SK-N-SH (cell line): ENCODE measurements around the gene EPHB2. TPM values are rescaled to one million over a fixed set of nuclear protein-coding genes. Genes with fewer than 3 reads are reported as not detected.
A peak's percentile ranks its signal among the peaks of the same experiment; 100 is the strongest.

Source experiments
- CTCF ChIA-PET: fragments of 300-600, 350-600 bp; formaldehyde crosslinking; extraction: SDS; loops from one replicate; lab custom pipeline; 2021; lab: Yijun Ruan, JAX
- POLR2A ChIA-PET: fragments of 350-600 bp; sonication (Branson Sonifier 250); formaldehyde crosslinking; extraction: SDS; loops from one replicate; lab custom pipeline; 2020; ENCODE audit warnings: antibody characterized with exemption, inconsistent platforms; lab: Yijun Ruan, JAX
- DNase-seq: peaks from one replicate; pipeline ENCODE4 v3.0.0; 2012
- H2AFZ ChIP-seq: fragments of 200-600 bp; sonication (generic); 2 replicates; pipeline ENCODE4 v1.8.1; 2016; ENCODE audit warnings: antibody characterized with exemption, mild to moderate bottlenecking, low read depth
- H3F3A ChIP-seq: fragments of 200-600 bp; sonication (generic); replicated peaks from 2 replicates; pipeline ENCODE3; 2016; ENCODE audit warnings: antibody characterized with exemption, mild to moderate bottlenecking; ENCODE audit not compliant: insufficient read depth
- H3K27ac ChIP-seq, 2 experiments: fragments of 200-500 bp in 1 of 2; fragments of 200-600 bp in 1 of 2; sonication (Bioruptor generic) in 1 of 2; sonication (generic), shearing (Covaris generic) in 1 of 2; 2 replicates each; pipeline versions ENCODE4 v1.5.1 to v1.6.1; 2014 to 2016; ENCODE audit warnings: low read depth in 2 of 2, inconsistent platforms in 1 of 2, low read length in 1 of 2, mild to moderate bottlenecking in 1 of 2, mixed read lengths in 1 of 2
- H3K27me3 ChIP-seq: fragments of 200-600 bp; sonication (generic), shearing (Covaris generic); 2 replicates; pipeline ENCODE4 v1.6.1; 2016; ENCODE audit warnings: mixed run types; ENCODE audit not compliant: insufficient read depth
- H3K36me3 ChIP-seq, 2 experiments: fragments of 200-500 bp in 1 of 2; fragments of 200-600 bp in 1 of 2; sonication (Bioruptor generic) in 1 of 2; sonication (generic) in 1 of 2; replicated peaks in 1 of 2; 2 replicates each; pipeline versions ENCODE3 to v1.5.1; 2014 to 2016; ENCODE audit warnings: low read length in 1 of 2, mild to moderate bottlenecking in 1 of 2; ENCODE audit not compliant: insufficient read depth in 2 of 2, control insufficient read depth in 1 of 2
- H3K4me1 ChIP-seq, 2 experiments: fragments of 200-500 bp in 1 of 2; fragments of 200-600 bp in 1 of 2; sonication (Bioruptor generic) in 1 of 2; sonication (generic), shearing (Covaris generic) in 1 of 2; 2 replicates each; pipeline versions ENCODE4 v1.5.1 to v1.6.1; 2014 to 2016; ENCODE audit warnings: low read depth in 1 of 2, low read length in 1 of 2, mixed run types in 1 of 2; ENCODE audit not compliant: insufficient read depth in 2 of 2, control insufficient read depth in 1 of 2
- H3K4me2 ChIP-seq: fragments of 200-600 bp; sonication (generic), shearing (Covaris generic); 2 replicates; pipeline ENCODE4 v1.6.1; 2017; ENCODE audit warnings: mixed run types
- H3K4me3 ChIP-seq, 2 experiments: fragments of 200-500 bp in 1 of 2; fragments of 200-600 bp in 1 of 2; sonication (Bioruptor generic) in 1 of 2; sonication (generic), shearing (Covaris generic) in 1 of 2; 2 replicates each; pipeline versions ENCODE4 v1.5.1 to v1.8.1; 2014 to 2016; ENCODE audit warnings: low read depth in 2 of 2, inconsistent platforms in 1 of 2, low read length in 1 of 2, mild to moderate bottlenecking in 1 of 2, mixed read lengths in 1 of 2, moderate library complexity in 1 of 2
- H3K79me2 ChIP-seq: fragments of 200-600 bp; sonication (generic); 2 replicates; pipeline ENCODE4 v1.8.1; 2017; ENCODE audit warnings: mild to moderate bottlenecking; ENCODE audit not compliant: insufficient read depth
- H3K9ac ChIP-seq: fragments of 200-600 bp; sonication (generic); 2 replicates; pipeline ENCODE4 v1.6.1; 2017; ENCODE audit warnings: mixed run types
- H3K9me2 ChIP-seq: fragments of 200-600 bp; sonication (generic); 2 replicates; pipeline ENCODE4 v1.6.1; 2017; ENCODE audit warnings: mixed run types
- H3K9me3 ChIP-seq: fragments of 200-600 bp; sonication (generic); 2 replicates; pipeline ENCODE4 v1.6.1; 2017; ENCODE audit warnings: mixed run types, mild to moderate bottlenecking, moderate library complexity
- H4K20me1 ChIP-seq: fragments of 200-600 bp; sonication (generic); 2 replicates; pipeline ENCODE4 v1.6.1; 2017; ENCODE audit warnings: mild to moderate bottlenecking, mixed run types; ENCODE audit not compliant: insufficient read depth
- CHD2 ChIP-seq: fragments of 150-350 bp; IDR thresholded peaks from 2 replicates; pipeline ENCODE4 v1.6.1; 2018; ENCODE audit warnings: low read length; ENCODE audit not compliant: partially characterized antibody
- EZH2phosphoT487 ChIP-seq: fragments of 200-600 bp; sonication (generic); IDR thresholded peaks from 2 replicates; pipeline ENCODE4 v1.6.1; 2017; ENCODE audit warnings: low read depth, mixed run types, mild to moderate bottlenecking, antibody characterized with exemption, moderate library complexity, borderline replicate concordance
- FOSL2 ChIP-seq: IDR thresholded peaks from 2 replicates; pipeline ENCODE4 v1.4.0; 2012; ENCODE audit warnings: low read depth, mild to moderate bottlenecking, moderate library complexity, borderline replicate concordance
- FOXJ3 ChIP-seq: sonication (generic); formaldehyde crosslinking; IDR thresholded peaks from 2 replicates; pipeline ENCODE4 v1.5.1; 2020; ENCODE audit warnings: mild to moderate bottlenecking, missing genetic modification reagents
- FOXM1 ChIP-seq: IDR thresholded peaks from 2 replicates; pipeline ENCODE4 v1.4.0; 2012; ENCODE audit warnings: low read depth, mild to moderate bottlenecking
- GABPA ChIP-seq: IDR thresholded peaks from 2 replicates; pipeline ENCODE4 v1.4.0; 2012; ENCODE audit warnings: low read depth, mild to moderate bottlenecking
- GATA2 ChIP-seq: sonication (generic); formaldehyde crosslinking; IDR thresholded peaks from 2 replicates; pipeline ENCODE4 v1.5.0; 2020; ENCODE audit warnings: mild to moderate bottlenecking, missing genetic modification reagents
- MAX ChIP-seq: IDR thresholded peaks from 2 replicates; pipeline ENCODE4 v1.4.0; 2012; ENCODE audit warnings: low read depth
- MEF2A ChIP-seq: IDR thresholded peaks from 2 replicates; pipeline ENCODE4 v1.4.0; 2012; ENCODE audit warnings: low read depth, borderline replicate concordance
- NFIC ChIP-seq: IDR thresholded peaks from 2 replicates; pipeline ENCODE4 v1.4.0; 2012; ENCODE audit warnings: borderline replicate concordance
- NRF1 ChIP-seq: IDR thresholded peaks from 2 replicates; pipeline ENCODE4 v1.6.1; 2012; ENCODE audit warnings: low read depth, mild to moderate bottlenecking, low read length
- RCOR1 ChIP-seq: fragments of 150-350 bp; IDR thresholded peaks from 2 replicates; pipeline ENCODE4 v1.6.1; 2017; ENCODE audit warnings: antibody characterized with exemption, low read length
- REST ChIP-seq: IDR thresholded peaks from 2 replicates; pipeline ENCODE4 v1.6.1; 2012; ENCODE audit warnings: mild to moderate bottlenecking, low read depth, low read length, moderate library complexity
- RXRA ChIP-seq: IDR thresholded peaks from 2 replicates; pipeline ENCODE4 v1.4.0; 2012; ENCODE audit warnings: low read depth, mild to moderate bottlenecking, borderline replicate concordance
- SIN3A ChIP-seq: IDR thresholded peaks from 2 replicates; pipeline ENCODE4 v1.6.1; 2012; ENCODE audit warnings: low read depth, mild to moderate bottlenecking, low read length, moderate library complexity, borderline replicate concordance
- TEAD4 ChIP-seq: IDR thresholded peaks from 2 replicates; pipeline ENCODE4 v1.4.0; 2012; ENCODE audit warnings: mild to moderate bottlenecking, borderline replicate concordance; ENCODE audit not compliant: insufficient read depth
- YY1 ChIP-seq: IDR thresholded peaks from 2 replicates; pipeline ENCODE4 v1.4.0; 2012; ENCODE audit warnings: low read depth, mild to moderate bottlenecking
- ZBTB33 ChIP-seq: IDR thresholded peaks from 2 replicates; pipeline ENCODE4 v1.4.0; 2012; ENCODE audit warnings: low read depth, borderline replicate concordance
- WGBS: methylation state at CpG from one replicate; pipeline ENCODE4 v1.1.6; 2017; ENCODE audit warnings: low lambda C conversion rate; 5-methylcytosine and 5-hydroxymethylcytosine counted together
- polyA plus RNA-seq, 3 experiments: library from polyadenylated mRNA; depleted of rRNA; stranded (reverse); fragments of >200 nt; gene quantifications; 2 replicates each; pipeline ENCODE4 v1.2.3, GENCODE V29; 2012

EPHB2 gene
- polyA plus RNA-seq, 1 of the 3 experiments (the other 2 are of a cell fraction) = 25.2 TPM

GRCh38 chr1:22824975-22825374 is 114.3 kb downstream of the EPHB2 start:
- DNase-seq = no peak
- Histone ChIP-seq H3K9ac (no peak overlapping the region), H3K27ac (peak overlapping the region; percentile 87 to 90; a peak in 2 of 4 replicates), H3K4me2 (no peak overlapping the region), H3K79me2 (peaks cover 3% of the 10 kb centered on the region; the same call in 1 of the 2 replicates), H3K4me3 (no peak overlapping the region), H3F3A (peaks cover 23% of the 10 kb centered on the region), H2AFZ (no peak overlapping the region), H3K4me1 (peaks cover 38 to 52% of the 10 kb centered on the region in 2 experiments), H4K20me1 (no peaks in the 10 kb centered on the region), H3K9me3 (no peaks in the 10 kb centered on the region), H3K9me2 (no peaks in the 10 kb centered on the region), H3K27me3 (no peaks in the 10 kb centered on the region), H3K36me3 (no peaks in the 10 kb centered on the region)
- WGBS = 93% methylated on average over 5 of the region's 5 CpGs
- CTCF ChIA-PET = interaction anchor here (0.7 to 3.2 kb wide), 3 partner anchors 27 to 121 kb away, joined by 3 to 14 read pairs (median 6); no protein-coding TSS in a partner anchor
- POLR2A ChIA-PET = no interaction called here
- TF ChIP-seq CHD2 (no peak), FOSL2 (no peak), FOXM1 (no peak), ZBTB33 (no peak), NRF1 (no peak), RXRA (no peak), NFIC (no peak), YY1 (no peak), SIN3A (no peak), FOXJ3 (CRISPR knock-in tag) (no peak), GATA2 (no peak), TEAD4 (no peak), RCOR1 (no peak), MAX (no peak), REST (no peak), EZH2phosphoT487 (no peak), GABPA (no peak), MEF2A (no peak)
